Tibial artery (tissue), 4 donors: ENCODE results near the gene EVC2.

Experiments
- DNase-seq, 2 donors: peaks; one replicate each; pipeline ENCODE4 v3.0.0-alpha.2; 2019
- H3K27ac ChIP-seq, 2 donors: fragments of 200-600 bp; sonication (generic) in 1 of 2; 1 replicate in 1 of 2; 2 replicates in 1 of 2; pipeline ENCODE4 v1.5.1; 2018 to 2019; ENCODE audit warnings: mild to moderate bottlenecking in 1 of 2
- H3K27me3 ChIP-seq, 2 donors: fragments of 200-600 bp; sonication (generic) in 1 of 2; one replicate each; pipeline versions ENCODE4 v1.5.1 to v1.6.0; 2016 to 2019
- H3K36me3 ChIP-seq, 3 donors: fragments of 200-600 bp; sonication (generic) in 2 of 3; one replicate each; pipeline ENCODE4 v1.5.1; 2016 to 2019; ENCODE audit warnings: mild to moderate bottlenecking in 2 of 3
- H3K4me1 ChIP-seq, 4 donors: fragments of 200-600 bp; sonication (generic) in 2 of 4; 1 replicate in 3 of 4; 2 replicates in 1 of 4; pipeline ENCODE4 v1.5.1; 2016 to 2019
- H3K4me3 ChIP-seq, 2 donors: fragments of 200-600 bp; sonication (generic) in 1 of 2; 1 replicate in 1 of 2; 2 replicates in 1 of 2; pipeline ENCODE4 v1.5.1; 2018 to 2019; ENCODE audit warnings: mild to moderate bottlenecking in 2 of 2
- H3K9me3 ChIP-seq, 3 donors: fragments of 200-600 bp; sonication (generic) in 1 of 3; one replicate each; pipeline ENCODE4 v1.5.1; 2016 to 2019
- CTCF ChIP-seq, 2 experiments: fragments of 200-600 bp in 1 of 2; fragments of 450-650 bp in 1 of 2; IDR thresholded peaks; one replicate each; pipeline ENCODE4 v1.5.1; 2017 to 2019; ENCODE audit warnings: antibody characterized with exemption in 2 of 2, mild to moderate bottlenecking in 1 of 2, moderate library complexity in 1 of 2
- intact Hi-C: fragments of 100-400 bp; cut with DNase I; formaldehyde crosslinking; loops from one replicate; pipeline ENCODE4 v1.15.0; 2023; ENCODE audit warnings: low total_unique reads

The EVC2 gene

DNA sequence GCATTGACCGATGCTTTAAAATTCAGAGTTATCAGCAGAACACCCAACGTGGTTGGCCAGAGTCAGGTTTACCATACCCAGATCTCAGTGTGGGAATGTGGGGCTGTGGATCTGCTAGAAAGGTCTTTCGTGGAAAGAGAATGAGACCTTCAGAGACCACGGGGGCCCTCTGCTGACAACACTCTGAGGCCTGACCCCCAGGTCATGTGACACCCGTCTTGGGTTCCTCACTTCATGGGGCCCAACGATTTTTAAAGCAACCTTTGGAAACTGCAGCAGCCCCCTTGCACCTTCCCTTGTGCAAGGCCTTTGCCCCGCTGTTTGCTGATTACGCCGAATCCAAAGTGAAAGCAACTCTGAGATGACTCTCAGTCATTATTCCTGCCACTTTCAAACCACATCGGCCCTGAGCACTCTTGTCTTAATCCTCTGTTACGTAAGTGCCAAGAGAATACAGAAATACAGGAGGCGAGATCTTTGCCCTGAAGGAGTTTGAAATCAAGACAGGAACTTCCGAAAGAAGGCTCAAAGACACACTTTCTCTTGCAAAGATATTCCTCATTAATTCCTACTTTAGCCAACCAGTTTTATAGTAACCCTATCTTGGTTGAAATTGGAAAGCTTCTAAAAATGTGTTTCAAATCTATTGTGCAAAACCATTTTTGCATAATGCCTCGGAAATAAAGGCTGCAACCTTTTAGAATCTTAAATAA, 88.3 kb downstream of the EVC2 start:
- Histone ChIP-seq H3K27ac (no peak overlapping the region), H3K4me3 (no peak overlapping the region), H3K36me3 (peaks cover 66 to 99% (median 87%) of the 10 kb centered on the region in 3 donors), H3K4me1 (no peaks in the 10 kb centered on the region), H3K9me3 (no peaks in the 10 kb centered on the region), H3K27me3 (no peaks in the 10 kb centered on the region)
- TF ChIP-seq CTCF (IDR thresholded peaks at IDR 0.05), result no peak
- intact Hi-C loops, result no loop called here
- no peak for DNase-seq

GRCh38 chr4:5618051-5618960, 90.1 kb downstream of the EVC2 start:
- Histone ChIP-seq H3K27me3 (no peaks in the 10 kb centered on the region), H3K4me1 (no peaks in the 10 kb centered on the region), H3K9me3 (no peaks in the 10 kb centered on the region), H3K4me3 (no peak overlapping the region), H3K36me3 (peaks cover 71 to 99% (median 87%) of the 10 kb centered on the region in 3 donors), H3K27ac (no peak overlapping the region)
- TF ChIP-seq CTCF (IDR thresholded peaks at IDR 0.05), result no peak
- intact Hi-C loops, result no loop called here
- no peak for DNase-seq

DNA sequence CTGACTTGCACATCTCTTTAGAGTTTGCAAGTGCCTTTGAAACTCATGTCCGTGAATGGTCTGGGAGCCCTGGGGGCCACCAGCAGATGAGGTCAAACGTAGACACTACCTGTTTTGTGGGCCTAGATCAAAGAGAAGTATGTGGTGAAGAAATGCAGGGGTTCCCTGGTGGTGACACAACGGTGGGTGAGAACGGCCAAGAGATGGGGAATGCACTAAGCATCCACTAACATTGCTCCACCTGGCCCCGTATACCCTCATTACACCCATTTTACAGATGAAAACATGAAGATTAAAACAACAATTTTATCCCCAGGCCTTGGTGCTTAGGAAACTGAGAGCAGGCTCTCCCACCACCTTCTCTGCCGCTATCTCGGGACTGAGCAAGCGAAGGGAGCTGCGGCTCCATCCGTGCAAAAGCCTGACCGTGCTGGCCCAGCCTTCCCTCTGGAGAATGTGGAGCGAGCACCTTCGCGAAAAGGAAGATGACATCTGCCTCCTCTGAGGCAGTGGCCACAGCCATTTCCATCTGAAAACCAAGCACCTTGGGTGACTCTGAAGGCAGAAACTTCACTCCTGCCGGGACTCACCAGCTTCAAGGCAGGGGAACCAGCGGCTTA, 91.9 kb downstream of the EVC2 start:
- Histone ChIP-seq H3K27me3 (no peaks in the 10 kb centered on the region), H3K4me1 (no peaks in the 10 kb centered on the region), H3K36me3 (peaks cover 63 to 86% (median 72%) of the 10 kb centered on the region in 3 donors), H3K4me3 (no peak overlapping the region), H3K9me3 (no peaks in the 10 kb centered on the region), H3K27ac (no peak overlapping the region)
- TF ChIP-seq CTCF (IDR thresholded peaks at IDR 0.05), result no peak
- no peak for DNase-seq
- intact Hi-C loops, result no loop called here

DNA sequence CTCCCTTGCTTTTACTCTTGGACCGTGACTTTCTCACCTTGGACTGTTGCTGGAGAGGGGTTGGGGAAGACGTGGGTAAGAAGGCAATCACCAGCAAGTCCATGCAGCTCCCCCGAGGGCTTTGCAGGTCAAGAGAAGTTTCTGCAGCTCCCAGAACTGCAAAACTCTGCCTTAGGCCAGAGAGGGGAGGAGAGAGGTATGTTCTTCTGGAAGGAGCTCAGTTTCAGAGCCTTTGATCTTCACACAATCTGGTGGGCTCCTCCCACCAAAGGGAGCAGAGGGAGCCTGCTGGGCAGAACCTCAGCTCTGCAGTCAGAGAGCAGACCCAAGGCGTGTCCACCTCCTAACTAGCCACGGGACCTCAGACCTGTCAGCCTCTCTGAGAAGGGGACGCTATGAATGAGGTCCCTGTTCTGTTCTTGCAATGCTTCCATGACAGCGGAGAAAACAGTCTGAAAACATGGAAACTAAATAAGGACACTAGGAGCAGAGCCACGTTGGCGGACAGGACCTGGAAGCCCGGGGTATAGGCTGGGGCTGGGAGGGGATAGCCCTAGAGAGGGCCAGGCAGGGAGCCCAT, 92.8 kb downstream of the EVC2 start:
- Histone ChIP-seq H3K4me3 (no peak overlapping the region), H3K27ac (no peak overlapping the region), H3K36me3 (peaks cover 69 to 86% (median 73%) of the 10 kb centered on the region in 3 donors), H3K9me3 (no peaks in the 10 kb centered on the region), H3K4me1 (no peaks in the 10 kb centered on the region), H3K27me3 (no peaks in the 10 kb centered on the region)
- intact Hi-C loops, result no loop called here
- TF ChIP-seq CTCF (IDR thresholded peaks at IDR 0.05), result no peak
- no peak for DNase-seq

- Histone ChIP-seq H3K36me3 (peaks cover 60 to 69% (median 62%) of the 10 kb centered on the region in 3 donors), H3K27ac (no peak overlapping the region), H3K4me1 (no peaks in the 10 kb centered on the region), H3K4me3 (no peak overlapping the region), H3K27me3 (no peaks in the 10 kb centered on the region), H3K9me3 (no peaks in the 10 kb centered on the region)
- intact Hi-C loops, result no loop called here
- DNase-seq, result no peak
- TF ChIP-seq CTCF (IDR thresholded peaks at IDR 0.05), result no peak
Measured at GRCh38 chr4:5611750-5612149, 96.6 kb downstream of the EVC2 start.
